ENCODE data around the gene SAP30L. TPM values are rescaled to one million over a fixed set of nuclear protein-coding genes. Genes with fewer than 3 reads are reported as not detected.

The SAP30L gene
- total and polyA plus RNA-seq, 4 donors = 6.3 to 11.1 (median 8.6) TPM

GRCh38 chr5:154403776-154404387 is 41.9 kb upstream of the SAP30L start (continued):
- TF ChIP-seq REST (IDR thresholded peaks at IDR 0.05) (no peak), MAX (IDR thresholded peaks at IDR 0.05) (no peak), RAD21 (IDR thresholded peaks at IDR 0.05) (no peak), NR2F2 (IDR thresholded peaks at IDR 0.05) (no peak), FOXA2 (IDR thresholded peaks at IDR 0.05) (no peak), EGR1 (IDR thresholded peaks at IDR 0.05; ENCODE audit: low read depth in 2 of 2) (no peak), HNF4G (IDR thresholded peaks at IDR 0.05) (no peak)

- peak overlapping the region in 1 of 2 donors; percentile 45 for H3K9ac ChIP-seq (ENCODE audit: low read depth in 1 of 2, low read length in 2 of 2)
- 9% methylated on average over 37 of the region's 37 CpGs for WGBS
- peaks cover 0 to 8% (median 4%) of the 10 kb centered on the region in 4 donors for H3K4me1 ChIP-seq (ENCODE audit: control insufficient read depth in 4 of 4, insufficient read depth in 4 of 4, low read length in 3 of 4)
- DNase-seq (ENCODE audit: low spot score) = peak; percentile 85
- no peak overlapping the region for H3K27ac ChIP-seq (ENCODE audit: low read depth in 1 of 2, low read length in 2 of 2)
- TF ChIP-seq RAD21 (IDR thresholded peaks at IDR 0.05) (peak; percentile 93 to 97), YY1 (IDR thresholded peaks at IDR 0.05) (no peak), CTCF (IDR thresholded peaks at IDR 0.05; ENCODE audit: low read depth, low read length, missing input control) (peak; percentile 86)
- H3K4me3 ChIP-seq (ENCODE audit: low read depth in 1 of 3, low read length in 3 of 3) = peak overlapping the region in 2 of 3 donors; percentile 40 to 52
- no peaks in the 10 kb centered on the region for H3K36me3 ChIP-seq (ENCODE audit: control insufficient read depth in 4 of 4, insufficient read depth in 3 of 4, low read depth in 1 of 4, low read length in 3 of 4)
- no peaks in the 10 kb centered on the region for H3K9me3 ChIP-seq (ENCODE audit: control insufficient read depth in 4 of 4, low read length in 3 of 4)
- H3K27me3 ChIP-seq (ENCODE audit: control insufficient read depth in 4 of 4, insufficient read depth in 4 of 4, low read length in 3 of 4) = no peaks in the 10 kb centered on the region
Measured at GRCh38 chr5:154405078-154405792, 40.6 kb upstream of the SAP30L start.

- Histone ChIP-seq H3K36me3 (ENCODE audit: control insufficient read depth in 4 of 4, insufficient read depth in 3 of 4, low read depth in 1 of 4, low read length in 3 of 4) (no peaks in the 10 kb centered on the region), H3K9me3 (ENCODE audit: control insufficient read depth in 4 of 4, low read length in 3 of 4) (no peaks in the 10 kb centered on the region), H3K27ac (ENCODE audit: low read depth in 1 of 2, low read length in 2 of 2) (no peak overlapping the region), H3K4me3 (ENCODE audit: low read depth in 1 of 3, low read length in 3 of 3) (no peak overlapping the region), H3K27me3 (ENCODE audit: control insufficient read depth in 4 of 4, insufficient read depth in 4 of 4, low read length in 3 of 4) (no peaks in the 10 kb centered on the region), H3K9ac (ENCODE audit: low read depth in 1 of 2, low read length in 2 of 2) (no peak overlapping the region), H3K4me1 (ENCODE audit: control insufficient read depth in 4 of 4, insufficient read depth in 4 of 4, low read length in 3 of 4) (peaks cover 0 to 8% (median 4%) of the 10 kb centered on the region in 4 donors)
- no peak for DNase-seq (ENCODE audit: low spot score)
- WGBS = 91% methylated on average over 8 of the region's 8 CpGs
- no peak for TF ChIP-seq EGR1 (IDR thresholded peaks at IDR 0.05; ENCODE audit: low read depth in 2 of 2)
- no peak for TF ChIP-seq SP1 (IDR thresholded peaks at IDR 0.05)
- TF ChIP-seq MAX (IDR thresholded peaks at IDR 0.05) = no peak
- TF ChIP-seq NR2F2 (IDR thresholded peaks at IDR 0.05) = no peak
- no peak for TF ChIP-seq CTCF (IDR thresholded peaks at IDR 0.05; ENCODE audit: low read depth, low read length, missing input control)
- TF ChIP-seq YY1 (IDR thresholded peaks at IDR 0.05) = no peak
- TF ChIP-seq REST (IDR thresholded peaks at IDR 0.05) = no peak
Measured at GRCh38 chr5:154406231-154406630, 39.6 kb upstream of the SAP30L start.
